SK-N-SH treated with all-trans-retinoic acid at 6 μM for 48 hours (cell line): ENCODE measurements around the gene PTCD3.
A peak's percentile ranks its signal among the peaks of the same experiment; 100 is the strongest.

ENCODE experiments used
- ATAC-seq: fragments of 200-7000 bp; cut with Tn5 transposase; 3 replicates; pipeline ENCODE4 v1.9.1; 2020; ENCODE audit warnings: mild to moderate bottlenecking, moderate library complexity
- ARNTL ChIP-seq: fragments of 450-650 bp; formaldehyde crosslinking; IDR thresholded peaks from 2 replicates; pipeline ENCODE4 v1.5.0; 2020; ENCODE audit warnings: low read depth, mild to moderate bottlenecking, moderate library complexity, borderline replicate concordance
- BACH2 ChIP-seq: fragments of 250-450 bp; sonication (Bioruptor Pico); IDR thresholded peaks from 2 replicates; pipeline ENCODE4 v1.9.0; 2021; ENCODE audit warnings: mild to moderate bottlenecking, borderline replicate concordance
- CSDC2 ChIP-seq: fragments of 250-450 bp; sonication (Bioruptor Pico); IDR thresholded peaks from 2 replicates; pipeline ENCODE4 v1.5.0; 2020; ENCODE audit warnings: mild to moderate bottlenecking, moderate library complexity
- CSRNP3 ChIP-seq: fragments of 250-450 bp; sonication (Bioruptor Pico); IDR thresholded peaks from 2 replicates; pipeline ENCODE4 v1.5.1; 2021; ENCODE audit warnings: mild to moderate bottlenecking, moderate library complexity
- GLIS3 ChIP-seq: fragments of 250-450 bp; sonication (Bioruptor Pico); IDR thresholded peaks from 2 replicates; pipeline ENCODE4 v1.5.0; 2020; ENCODE audit warnings: mild to moderate bottlenecking, moderate library complexity
- ISL1 ChIP-seq: fragments of 250-450 bp; sonication (Bioruptor Pico); IDR thresholded peaks from 2 replicates; pipeline ENCODE4 v2.1.2; 2022; ENCODE audit warnings: mild to moderate bottlenecking, moderate library complexity
- OSR1 ChIP-seq: fragments of 250-450 bp; sonication (Bioruptor Pico); IDR thresholded peaks from 2 replicates; pipeline ENCODE4 v1.8.0; 2022; ENCODE audit warnings: moderate library complexity, mild to moderate bottlenecking, inconsistent platforms
- POU6F1 ChIP-seq: fragments of 250-450 bp; sonication (Bioruptor Pico); IDR thresholded peaks from 2 replicates; pipeline ENCODE4 v1.8.0; 2021; ENCODE audit warnings: low read depth, mild to moderate bottlenecking, moderate library complexity, borderline replicate concordance
- PPARA ChIP-seq: fragments of 250-450 bp; sonication (Bioruptor Pico); IDR thresholded peaks from 2 replicates; pipeline ENCODE4 v1.5.0; 2020; ENCODE audit warnings: mild to moderate bottlenecking, borderline replicate concordance
- RARB ChIP-seq: fragments of 250-450 bp; sonication (Bioruptor Pico); IDR thresholded peaks from 2 replicates; pipeline ENCODE4 v1.8.0; 2021; ENCODE audit warnings: mild to moderate bottlenecking, moderate library complexity
- TCF4 ChIP-seq: fragments of 250-450 bp; sonication (Bioruptor Pico); IDR thresholded peaks from 2 replicates; pipeline ENCODE4 v1.8.0; 2021; ENCODE audit warnings: mild to moderate bottlenecking, moderate library complexity, borderline replicate concordance
- TOX ChIP-seq: fragments of 250-450 bp; sonication (Bioruptor Pico); IDR thresholded peaks from 2 replicates; pipeline ENCODE4 v1.8.0; 2021; ENCODE audit warnings: mild to moderate bottlenecking, moderate library complexity, borderline replicate concordance
- ZC3H10 ChIP-seq: fragments of 250-450 bp; sonication (Bioruptor Pico); IDR thresholded peaks from 2 replicates; pipeline ENCODE4 v1.5.1; 2021; ENCODE audit warnings: mild to moderate bottlenecking, moderate library complexity
- ZFP3 ChIP-seq: fragments of 250-450 bp; sonication (Bioruptor Pico); IDR thresholded peaks from 2 replicates; pipeline ENCODE4 v1.5.0; 2020; ENCODE audit warnings: mild to moderate bottlenecking, moderate library complexity
- ZFP30 ChIP-seq: fragments of 450-650 bp; formaldehyde crosslinking; IDR thresholded peaks from 2 replicates; pipeline ENCODE4 v1.5.0; 2022; ENCODE audit warnings: mild to moderate bottlenecking, moderate library complexity
- ZNF70 ChIP-seq: fragments of 450-650 bp; formaldehyde crosslinking; IDR thresholded peaks from 2 replicates; pipeline ENCODE4 v1.5.0; 2020; ENCODE audit warnings: mild to moderate bottlenecking, moderate library complexity
- ZNF8 ChIP-seq: fragments of 450-650 bp; formaldehyde crosslinking; IDR thresholded peaks from 2 replicates; pipeline ENCODE4 v1.5.0; 2020; ENCODE audit warnings: mild to moderate bottlenecking, moderate library complexity
- TF ChIP-seq, protein P1 (sequence below): fragments of 250-450 bp; sonication (Bioruptor Pico); IDR thresholded peaks from 2 replicates; pipeline ENCODE4 v1.5.1; 2020; ENCODE audit warnings: low read depth, mild to moderate bottlenecking, moderate library complexity
- TF ChIP-seq, protein P2 (sequence below): fragments of 250-450 bp; sonication (Bioruptor Pico); IDR thresholded peaks from 2 replicates; pipeline ENCODE4 v1.5.0; 2020; ENCODE audit warnings: mild to moderate bottlenecking, moderate library complexity
- TF ChIP-seq, protein P3 (sequence below): fragments of 250-450 bp; sonication (Bioruptor Pico); IDR thresholded peaks from 2 replicates; pipeline ENCODE4 v1.8.0; 2020; ENCODE audit warnings: mild to moderate bottlenecking, moderate library complexity, borderline replicate concordance

PTCD3 gene

GRCh38 chr2:86079981-86080911 lies 25.8 kb upstream of the PTCD3 start:
- TF ChIP-seq ZNF8 (no peak), PPARA (CRISPR knock-in tag) (no peak), TOX (no peak), ZC3H10 (no peak), CSDC2 (CRISPR knock-in tag) (no peak), POU6F1 (CRISPR knock-in tag) (no peak), BACH2 (CRISPR knock-in tag) (no peak)
- TF ChIP-seq, protein P1, sequence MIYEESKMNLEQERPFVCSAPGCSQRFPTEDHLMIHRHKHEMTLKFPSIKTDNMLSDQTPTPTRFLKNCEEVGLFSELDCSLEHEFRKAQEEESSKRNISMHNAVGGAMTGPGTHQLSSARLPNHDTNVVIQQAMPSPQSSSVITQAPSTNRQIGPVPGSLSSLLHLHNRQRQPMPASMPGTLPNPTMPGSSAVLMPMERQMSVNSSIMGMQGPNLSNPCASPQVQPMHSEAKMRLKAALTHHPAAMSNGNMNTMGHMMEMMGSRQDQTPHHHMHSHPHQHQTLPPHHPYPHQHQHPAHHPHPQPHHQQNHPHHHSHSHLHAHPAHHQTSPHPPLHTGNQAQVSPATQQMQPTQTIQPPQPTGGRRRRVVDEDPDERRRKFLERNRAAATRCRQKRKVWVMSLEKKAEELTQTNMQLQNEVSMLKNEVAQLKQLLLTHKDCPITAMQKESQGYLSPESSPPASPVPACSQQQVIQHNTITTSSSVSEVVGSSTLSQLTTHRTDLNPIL, result no peak
- TF ChIP-seq, all 23 proteins: peak for 0
- peak; percentile 95 for ATAC-seq

- TF ChIP-seq ZNF70, result no peak
- no peak for TF ChIP-seq ZFP30
- TF ChIP-seq ZNF8, result no peak
- no peak for TF ChIP-seq PPARA (CRISPR knock-in tag)
- TF ChIP-seq ARNTL (CRISPR knock-in tag), result no peak
- no peak for TF ChIP-seq TCF4 (CRISPR knock-in tag)
- no peak for TF ChIP-seq CSDC2 (CRISPR knock-in tag)
- TF ChIP-seq GLIS3 (CRISPR knock-in tag), result no peak
- TF ChIP-seq BACH2 (CRISPR knock-in tag), result no peak
- TF ChIP-seq, protein P2, sequence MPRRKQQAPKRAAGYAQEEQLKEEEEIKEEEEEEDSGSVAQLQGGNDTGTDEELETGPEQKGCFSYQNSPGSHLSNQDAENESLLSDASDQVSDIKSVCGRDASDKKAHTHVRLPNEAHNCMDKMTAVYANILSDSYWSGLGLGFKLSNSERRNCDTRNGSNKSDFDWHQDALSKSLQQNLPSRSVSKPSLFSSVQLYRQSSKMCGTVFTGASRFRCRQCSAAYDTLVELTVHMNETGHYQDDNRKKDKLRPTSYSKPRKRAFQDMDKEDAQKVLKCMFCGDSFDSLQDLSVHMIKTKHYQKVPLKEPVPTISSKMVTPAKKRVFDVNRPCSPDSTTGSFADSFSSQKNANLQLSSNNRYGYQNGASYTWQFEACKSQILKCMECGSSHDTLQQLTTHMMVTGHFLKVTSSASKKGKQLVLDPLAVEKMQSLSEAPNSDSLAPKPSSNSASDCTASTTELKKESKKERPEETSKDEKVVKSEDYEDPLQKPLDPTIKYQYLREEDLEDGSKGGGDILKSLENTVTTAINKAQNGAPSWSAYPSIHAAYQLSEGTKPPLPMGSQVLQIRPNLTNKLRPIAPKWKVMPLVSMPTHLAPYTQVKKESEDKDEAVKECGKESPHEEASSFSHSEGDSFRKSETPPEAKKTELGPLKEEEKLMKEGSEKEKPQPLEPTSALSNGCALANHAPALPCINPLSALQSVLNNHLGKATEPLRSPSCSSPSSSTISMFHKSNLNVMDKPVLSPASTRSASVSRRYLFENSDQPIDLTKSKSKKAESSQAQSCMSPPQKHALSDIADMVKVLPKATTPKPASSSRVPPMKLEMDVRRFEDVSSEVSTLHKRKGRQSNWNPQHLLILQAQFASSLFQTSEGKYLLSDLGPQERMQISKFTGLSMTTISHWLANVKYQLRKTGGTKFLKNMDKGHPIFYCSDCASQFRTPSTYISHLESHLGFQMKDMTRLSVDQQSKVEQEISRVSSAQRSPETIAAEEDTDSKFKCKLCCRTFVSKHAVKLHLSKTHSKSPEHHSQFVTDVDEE (CRISPR knock-in tag), result no peak
- TF ChIP-seq ISL1 (CRISPR knock-in tag), result no peak
- TF ChIP-seq, protein P1, result no peak
- TF ChIP-seq CSRNP3 (CRISPR knock-in tag), result no peak
- TF ChIP-seq, protein P3, sequence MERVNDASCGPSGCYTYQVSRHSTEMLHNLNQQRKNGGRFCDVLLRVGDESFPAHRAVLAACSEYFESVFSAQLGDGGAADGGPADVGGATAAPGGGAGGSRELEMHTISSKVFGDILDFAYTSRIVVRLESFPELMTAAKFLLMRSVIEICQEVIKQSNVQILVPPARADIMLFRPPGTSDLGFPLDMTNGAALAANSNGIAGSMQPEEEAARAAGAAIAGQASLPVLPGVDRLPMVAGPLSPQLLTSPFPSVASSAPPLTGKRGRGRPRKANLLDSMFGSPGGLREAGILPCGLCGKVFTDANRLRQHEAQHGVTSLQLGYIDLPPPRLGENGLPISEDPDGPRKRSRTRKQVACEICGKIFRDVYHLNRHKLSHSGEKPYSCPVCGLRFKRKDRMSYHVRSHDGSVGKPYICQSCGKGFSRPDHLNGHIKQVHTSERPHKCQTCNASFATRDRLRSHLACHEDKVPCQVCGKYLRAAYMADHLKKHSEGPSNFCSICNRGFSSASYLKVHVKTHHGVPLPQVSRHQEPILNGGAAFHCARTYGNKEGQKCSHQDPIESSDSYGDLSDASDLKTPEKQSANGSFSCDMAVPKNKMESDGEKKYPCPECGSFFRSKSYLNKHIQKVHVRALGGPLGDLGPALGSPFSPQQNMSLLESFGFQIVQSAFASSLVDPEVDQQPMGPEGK (CRISPR knock-in tag), result no peak
- no peak for TF ChIP-seq RARB (CRISPR knock-in tag)
- TF ChIP-seq ZC3H10, result no peak
- no peak for TF ChIP-seq TOX
- no peak for TF ChIP-seq ZFP3
- no peak for TF ChIP-seq OSR1
- ATAC-seq, result no peak
These were observed 24.3 kb upstream of the PTCD3 start for GRCh38 chr2:86081724-86082123.
